HG02970 (cell line): ENCODE measurements around the gene SCYGR6.

Experiments used
- ATAC-seq: cut with Tn5 transposase; IDR thresholded peaks from one replicate; pipeline ENCODE4 v1.9.1; 2021; ENCODE audit warnings: mild to moderate bottlenecking, moderate library complexity, moderate number of reproducible peaks; ENCODE audit not compliant: unreplicated experiment, low FRiP score

The SCYGR6 gene

GRCh38 chr2:227716501-227716900, 8.1 kb downstream of the SCYGR6 start:
- ATAC-seq: no peak

- no peak for ATAC-seq
These were observed 11.3 kb downstream of the SCYGR6 start for GRCh38 chr2:227713291-227713690.

- ATAC-seq: no peak
These were observed 13.6 kb downstream of the SCYGR6 start for GRCh38 chr2:227710986-227711385.

- ATAC-seq: no peak
These were observed 17.2 kb downstream of the SCYGR6 start for GRCh38 chr2:227707390-227707789.

- no peak for ATAC-seq
These were observed 17.7 kb downstream of the SCYGR6 start for GRCh38 chr2:227706859-227707258.

GRCh38 chr2:227703961-227704360, 20.6 kb downstream of the SCYGR6 start:
- no peak for ATAC-seq

- no peak for ATAC-seq
These were observed 21.3 kb downstream of the SCYGR6 start for GRCh38 chr2:227703280-227703732.

- ATAC-seq: no peak
These were observed 23.0 kb downstream of the SCYGR6 start for GRCh38 chr2:227701556-227701955.

GRCh38 chr2:227696990-227697679, 27.4 kb downstream of the SCYGR6 start:
- no peak for ATAC-seq

GRCh38 chr2:227687189-227687588, 37.4 kb downstream of the SCYGR6 start:
- ATAC-seq: no peak

GRCh38 chr2:227684258-227684657, 40.3 kb downstream of the SCYGR6 start:
- ATAC-seq: no peak

GRCh38 chr2:227677928-227678327, 46.6 kb downstream of the SCYGR6 start:
- ATAC-seq: no peak

GRCh38 chr2:227674485-227674884, 50.1 kb downstream of the SCYGR6 start:
- ATAC-seq: no peak
